Vagina (tissue), 2 donors: Measurements from ENCODE around the gene TNFRSF25. TPM values are rescaled to one million over a fixed set of nuclear protein-coding genes. Genes with fewer than 3 reads are reported as not detected.

Experiments used
- DNase-seq, 2 donors: peaks; one replicate each; pipeline ENCODE4 v3.0.0-alpha.2; 2017; ENCODE audit errors: extremely low spot score in 2 of 2
- H3K27ac ChIP-seq: fragments of 200-600 bp; sonication (generic); one replicate; pipeline ENCODE4 v1.5.1; 2019
- H3K27me3 ChIP-seq: fragments of 200-600 bp; sonication (generic); one replicate; pipeline ENCODE4 v1.5.1; 2019
- H3K36me3 ChIP-seq, 2 donors: fragments of 200-600 bp; sonication (generic); one replicate each; pipeline ENCODE4 v1.5.1; 2017 to 2019
- H3K4me1 ChIP-seq: fragments of 200-600 bp; sonication (generic); one replicate; pipeline ENCODE4 v1.5.1; 2019
- H3K4me3 ChIP-seq, 2 donors: fragments of 200-600 bp; sonication (generic); 1 replicate in 1 of 2; 2 replicates in 1 of 2; pipeline ENCODE4 v1.5.1; 2016 to 2019
- H3K9me3 ChIP-seq: fragments of 200-600 bp; sonication (generic); one replicate; pipeline ENCODE4 v1.5.1; 2019
- CTCF ChIP-seq, 3 experiments: fragments of 450-650 bp in 2 of 3; fragments of 200-600 bp in 1 of 3; sonication (generic) in 1 of 3; IDR thresholded peaks; one replicate each; pipeline ENCODE4 v1.5.1; 2017 to 2019; ENCODE audit warnings: antibody characterized with exemption in 3 of 3, mild to moderate bottlenecking in 2 of 3, moderate library complexity in 2 of 3
- POLR2A ChIP-seq, 2 donors: fragments of 450-650 bp; IDR thresholded peaks; one replicate each; pipeline ENCODE4 v1.6.1; 2017; ENCODE audit warnings: antibody characterized with exemption in 2 of 2, mild to moderate bottlenecking in 2 of 2, moderate library complexity in 2 of 2
- POLR2AphosphoS5 ChIP-seq, 2 donors: sonication (generic); formaldehyde crosslinking; IDR thresholded peaks; one replicate each; pipeline ENCODE4 v1.9.0; 2017; ENCODE audit warnings: antibody characterized with exemption in 2 of 2, mild to moderate bottlenecking in 2 of 2, low read depth in 1 of 2; ENCODE audit not compliant: insufficient read depth in 1 of 2
- intact Hi-C: fragments of 100-400 bp; cut with DNase I; formaldehyde crosslinking; loops from one replicate; pipeline ENCODE4 v1.15.1; 2023
- total RNA-seq: library from RNA; depleted of rRNA; stranded (reverse); fragments of >200 nt; gene quantifications from one replicate; pipeline ENCODE4 v1.2.3, GENCODE V29; 2016

TNFRSF25 gene
- total RNA-seq, 1 donor from 2014 or later: 32.7 TPM

- Histone ChIP-seq H3K4me1 (peaks cover 15% of the 10 kb centered on the region), H3K9me3 (no peaks in the 10 kb centered on the region), H3K36me3 (peaks cover 0 to 13% of the 10 kb centered on the region in 2 donors), H3K27ac (no peak overlapping the region), H3K4me3 (no peak overlapping the region), H3K27me3 (no peaks in the 10 kb centered on the region)
- TF ChIP-seq POLR2AphosphoS5 (IDR thresholded peaks at IDR 0.05; ENCODE audit: insufficient read depth in 1 of 2, low read depth in 1 of 2): no peak
- no peak for TF ChIP-seq CTCF (IDR thresholded peaks at IDR 0.05)
- TF ChIP-seq POLR2A (IDR thresholded peaks at IDR 0.05): no peak
- DNase-seq: no peak
- intact Hi-C loops: no loop called here
These were observed 3.4 kb downstream of the TNFRSF25 start for GRCh38 chr1:6462412-6463119.

- intact Hi-C loops: no loop called here
- TF ChIP-seq POLR2A (IDR thresholded peaks at IDR 0.05) (no peak), CTCF (IDR thresholded peaks at IDR 0.05) (no peak), POLR2AphosphoS5 (IDR thresholded peaks at IDR 0.05; ENCODE audit: insufficient read depth in 1 of 2, low read depth in 1 of 2) (no peak)
- peaks cover 0 to 13% of the 10 kb centered on the region in 2 donors for H3K36me3 ChIP-seq
- peaks cover 15% of the 10 kb centered on the region for H3K4me1 ChIP-seq
- peak overlapping the region in 1 of 2 donors; percentile 35 for H3K4me3 ChIP-seq
- no peak for DNase-seq
- H3K27me3 ChIP-seq: no peaks in the 10 kb centered on the region
- H3K9me3 ChIP-seq: no peaks in the 10 kb centered on the region
- no peak overlapping the region for H3K27ac ChIP-seq
These were observed 4.2 kb downstream of the TNFRSF25 start for GRCh38 chr1:6461538-6462411.

- Histone ChIP-seq H3K27me3 (no peaks in the 10 kb centered on the region), H3K9me3 (no peaks in the 10 kb centered on the region), H3K27ac (no peak overlapping the region), H3K4me1 (peaks cover 15% of the 10 kb centered on the region), H3K4me3 (peak overlapping the region; percentile 25 to 35), H3K36me3 (peaks cover 0 to 13% of the 10 kb centered on the region in 2 donors)
- TF ChIP-seq CTCF (IDR thresholded peaks at IDR 0.05): no peak
- no peak for TF ChIP-seq POLR2AphosphoS5 (IDR thresholded peaks at IDR 0.05; ENCODE audit: insufficient read depth in 1 of 2, low read depth in 1 of 2)
- TF ChIP-seq POLR2A (IDR thresholded peaks at IDR 0.05): no peak
- intact Hi-C loops: no loop called here
- DNase-seq: no peak
These were observed 4.9 kb downstream of the TNFRSF25 start for GRCh38 chr1:6461051-6461530.

GRCh38 chr1:6460301-6461050 is 5.5 kb downstream of the TNFRSF25 start:
- peaks cover 0 to 13% of the 10 kb centered on the region in 2 donors for H3K36me3 ChIP-seq
- peak overlapping the region; percentile 25 to 35 for H3K4me3 ChIP-seq
- no peak for TF ChIP-seq POLR2AphosphoS5 (IDR thresholded peaks at IDR 0.05; ENCODE audit: insufficient read depth in 1 of 2, low read depth in 1 of 2)
- TF ChIP-seq POLR2A (IDR thresholded peaks at IDR 0.05): no peak
- TF ChIP-seq CTCF (IDR thresholded peaks at IDR 0.05): no peak
- DNase-seq: no peak
- H3K4me1 ChIP-seq: peaks cover 15% of the 10 kb centered on the region
- intact Hi-C loops: no loop called here
- no peak overlapping the region for H3K27ac ChIP-seq
- H3K9me3 ChIP-seq: no peaks in the 10 kb centered on the region
- peaks cover 3% of the 10 kb centered on the region for H3K27me3 ChIP-seq
